NB4 (cell line): ENCODE data around the gene TRMU.

Source experiments
- DNase-seq: peaks from one replicate; pipeline ENCODE4 v3.0.0; 2010; ENCODE audit warnings: low read depth
- H3K4me3 ChIP-seq: one replicate; pipeline ENCODE4 v1.5.1; 2011; ENCODE audit warnings: mild to moderate bottlenecking, low read depth, low read length, moderate library complexity
- MYC ChIP-seq: IDR thresholded peaks from 2 replicates; pipeline ENCODE4 v1.6.1; 2011; ENCODE audit warnings: low read depth, low read length
- POLR2A ChIP-seq: IDR thresholded peaks from 2 replicates; pipeline ENCODE4 v1.6.1; 2011; ENCODE audit warnings: mild to moderate bottlenecking; ENCODE audit not compliant: insufficient read length; ENCODE audit errors: extremely low read depth
- TF ChIP-seq, protein P1 (sequence below): IDR thresholded peaks from one replicate; pipeline ENCODE4 v1.5.1; 2012; ENCODE audit warnings: low read depth, low read length
- TF ChIP-seq, protein P2 (sequence below): IDR thresholded peaks from 2 replicates; pipeline ENCODE4 v1.6.1; 2011; ENCODE audit warnings: low read depth, low read length

Gene TRMU

DNA sequence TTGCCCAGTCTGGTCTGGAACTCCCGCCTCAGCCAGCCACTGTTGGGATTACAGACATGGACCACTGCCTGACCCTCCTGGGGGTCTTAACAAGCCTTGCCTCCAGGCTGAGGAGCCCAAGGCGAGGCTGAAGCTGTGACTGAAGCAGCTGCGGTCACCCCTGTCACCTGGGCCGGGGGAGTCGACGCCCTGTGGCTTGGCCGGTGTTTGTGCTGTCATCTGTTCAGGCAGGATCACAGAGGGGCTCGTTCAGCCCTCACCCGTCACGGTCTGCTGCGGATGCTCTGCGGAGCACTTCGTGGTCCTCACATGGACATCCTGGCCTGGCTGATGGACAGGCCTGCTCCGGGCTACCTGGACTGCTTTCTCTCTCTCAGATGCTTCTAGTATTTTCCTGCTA, 23.8 kb downstream of the TRMU start:
- no peak for DNase-seq
- TF ChIP-seq, protein P1, sequence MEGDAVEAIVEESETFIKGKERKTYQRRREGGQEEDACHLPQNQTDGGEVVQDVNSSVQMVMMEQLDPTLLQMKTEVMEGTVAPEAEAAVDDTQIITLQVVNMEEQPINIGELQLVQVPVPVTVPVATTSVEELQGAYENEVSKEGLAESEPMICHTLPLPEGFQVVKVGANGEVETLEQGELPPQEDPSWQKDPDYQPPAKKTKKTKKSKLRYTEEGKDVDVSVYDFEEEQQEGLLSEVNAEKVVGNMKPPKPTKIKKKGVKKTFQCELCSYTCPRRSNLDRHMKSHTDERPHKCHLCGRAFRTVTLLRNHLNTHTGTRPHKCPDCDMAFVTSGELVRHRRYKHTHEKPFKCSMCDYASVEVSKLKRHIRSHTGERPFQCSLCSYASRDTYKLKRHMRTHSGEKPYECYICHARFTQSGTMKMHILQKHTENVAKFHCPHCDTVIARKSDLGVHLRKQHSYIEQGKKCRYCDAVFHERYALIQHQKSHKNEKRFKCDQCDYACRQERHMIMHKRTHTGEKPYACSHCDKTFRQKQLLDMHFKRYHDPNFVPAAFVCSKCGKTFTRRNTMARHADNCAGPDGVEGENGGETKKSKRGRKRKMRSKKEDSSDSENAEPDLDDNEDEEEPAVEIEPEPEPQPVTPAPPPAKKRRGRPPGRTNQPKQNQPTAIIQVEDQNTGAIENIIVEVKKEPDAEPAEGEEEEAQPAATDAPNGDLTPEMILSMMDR, result no peak
- TF ChIP-seq, protein P2, sequence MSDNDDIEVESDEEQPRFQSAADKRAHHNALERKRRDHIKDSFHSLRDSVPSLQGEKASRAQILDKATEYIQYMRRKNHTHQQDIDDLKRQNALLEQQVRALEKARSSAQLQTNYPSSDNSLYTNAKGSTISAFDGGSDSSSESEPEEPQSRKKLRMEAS, result no peak
- TF ChIP-seq MYC (no peak), POLR2A (no peak)
- H3K4me3 ChIP-seq, result no peak overlapping the region

DNA sequence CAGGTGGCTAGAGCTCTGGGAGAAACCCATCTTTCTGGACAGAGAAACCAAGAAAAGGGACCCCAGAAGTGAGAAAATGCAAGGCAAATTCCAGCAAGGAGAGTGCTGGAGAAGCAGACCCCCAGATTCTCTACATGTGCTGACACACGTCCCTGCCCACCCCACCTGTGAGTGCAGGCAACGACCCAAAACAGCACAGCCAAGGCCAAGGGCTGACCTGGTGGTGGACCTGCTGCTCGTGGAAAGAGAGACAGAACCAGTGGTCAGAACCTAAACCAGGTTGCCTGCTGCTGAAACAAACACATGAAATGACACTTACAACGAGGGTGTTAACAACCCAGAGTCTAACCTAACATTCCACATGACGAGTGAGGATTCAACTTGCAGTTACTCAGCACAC, 24.6 kb downstream of the TRMU start:
- H3K4me3 ChIP-seq, result no peak overlapping the region
- DNase-seq, result no peak
- TF ChIP-seq POLR2A, result no peak
- TF ChIP-seq, protein P1, result no peak
- TF ChIP-seq, protein P2, result no peak
- no peak for TF ChIP-seq MYC

DNA sequence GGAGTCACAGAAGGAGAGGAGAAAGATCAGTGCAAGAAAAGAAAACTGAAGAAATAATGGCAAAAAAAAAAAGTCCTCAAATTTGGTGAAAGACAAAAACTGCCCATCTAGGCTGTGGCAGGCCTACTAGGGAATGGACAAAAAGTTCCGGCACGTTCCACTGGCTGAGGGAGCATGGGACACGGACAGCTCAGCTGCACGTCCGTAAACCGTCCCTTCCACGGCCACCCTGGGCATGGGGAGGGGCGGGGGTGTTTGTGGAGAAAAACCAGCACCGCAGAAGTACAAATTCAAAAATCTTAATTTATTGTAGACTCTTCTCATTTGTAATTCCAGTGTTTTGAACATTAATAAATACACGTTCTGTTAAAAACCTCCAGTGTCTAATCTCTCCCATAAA, 25.4 kb downstream of the TRMU start:
- H3K4me3 ChIP-seq, result no peak overlapping the region
- TF ChIP-seq MYC (no peak), POLR2A (no peak)
- TF ChIP-seq, protein P1, result no peak
- TF ChIP-seq, protein P2, result no peak
- DNase-seq, result no peak

DNA sequence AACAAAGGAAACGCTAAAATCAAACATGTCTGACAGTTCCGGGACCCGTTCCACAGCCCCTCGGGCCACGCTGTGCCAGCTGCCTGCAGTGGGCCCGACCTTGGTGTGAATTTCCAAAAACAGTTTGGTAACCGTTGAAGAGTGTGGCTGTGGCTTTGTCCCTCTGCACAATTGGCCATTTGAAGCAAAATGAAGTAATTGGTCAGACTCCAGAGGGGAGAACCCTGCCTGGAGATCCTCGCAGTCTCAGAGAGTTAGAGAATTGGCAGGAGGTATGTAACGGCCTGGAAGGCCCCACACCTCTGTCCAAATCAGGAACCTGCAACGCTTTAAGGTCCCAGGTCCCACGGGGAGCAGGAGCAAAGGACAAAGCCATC, 26.3 kb downstream of the TRMU start:
- TF ChIP-seq MYC (no peak), POLR2A (no peak)
- TF ChIP-seq, protein P1, result no peak
- TF ChIP-seq, protein P2, result no peak
- no peak overlapping the region for H3K4me3 ChIP-seq
- DNase-seq, result no peak

DNA sequence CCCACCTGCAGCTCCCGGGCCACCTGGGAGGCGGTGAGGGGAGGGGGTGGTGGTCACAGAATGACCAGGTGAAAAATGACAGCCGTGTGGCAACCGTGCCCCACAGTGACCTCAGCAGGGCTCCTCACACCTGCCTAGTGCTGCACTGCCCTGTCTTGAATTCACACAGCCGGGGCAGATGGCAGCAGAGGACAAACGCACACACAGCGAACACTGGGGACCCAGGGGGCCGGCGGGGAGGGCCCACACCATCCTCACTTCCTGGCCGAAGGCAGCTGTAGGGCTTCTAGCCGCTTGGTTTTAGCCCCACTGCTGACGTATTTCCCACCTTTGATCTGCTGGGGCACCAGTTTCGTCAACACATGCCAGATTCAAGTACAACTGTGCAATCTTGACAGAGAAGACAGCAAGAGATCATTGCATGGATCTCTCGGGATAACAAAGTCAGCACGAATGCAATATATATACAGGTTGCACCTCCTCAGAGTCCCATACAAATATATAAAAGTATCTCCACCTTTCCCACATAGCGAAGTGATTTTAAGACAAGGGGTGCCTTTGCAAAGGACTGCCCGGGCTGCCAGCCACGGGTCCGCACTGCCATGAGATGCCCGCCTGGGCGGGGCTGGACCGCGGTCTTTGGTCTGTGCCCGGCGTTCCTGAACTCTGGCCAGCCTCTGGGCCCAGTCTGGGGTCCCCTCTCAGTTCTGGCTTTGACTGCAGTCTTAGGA, 26.9 kb downstream of the TRMU start:
- no peak for DNase-seq
- TF ChIP-seq, protein P1, result no peak
- TF ChIP-seq MYC (no peak), POLR2A (no peak)
- TF ChIP-seq, protein P2, result no peak
- H3K4me3 ChIP-seq, result no peak overlapping the region
